ENCODE results near the gene NOS2. TPM values are rescaled to one million over a fixed set of nuclear protein-coding genes. Genes with fewer than 3 reads are reported as not detected.
"Not testable (repeated sequence)": the region's sequence is repeated elsewhere in the genome, so short reads cannot be mapped to it uniquely, and the experiment has no call there.

NOS2 gene
- total and polyA plus RNA-seq, 7 donors: 0.16 to 94.0 (median 2.2) TPM; not detected in 1

DNA sequence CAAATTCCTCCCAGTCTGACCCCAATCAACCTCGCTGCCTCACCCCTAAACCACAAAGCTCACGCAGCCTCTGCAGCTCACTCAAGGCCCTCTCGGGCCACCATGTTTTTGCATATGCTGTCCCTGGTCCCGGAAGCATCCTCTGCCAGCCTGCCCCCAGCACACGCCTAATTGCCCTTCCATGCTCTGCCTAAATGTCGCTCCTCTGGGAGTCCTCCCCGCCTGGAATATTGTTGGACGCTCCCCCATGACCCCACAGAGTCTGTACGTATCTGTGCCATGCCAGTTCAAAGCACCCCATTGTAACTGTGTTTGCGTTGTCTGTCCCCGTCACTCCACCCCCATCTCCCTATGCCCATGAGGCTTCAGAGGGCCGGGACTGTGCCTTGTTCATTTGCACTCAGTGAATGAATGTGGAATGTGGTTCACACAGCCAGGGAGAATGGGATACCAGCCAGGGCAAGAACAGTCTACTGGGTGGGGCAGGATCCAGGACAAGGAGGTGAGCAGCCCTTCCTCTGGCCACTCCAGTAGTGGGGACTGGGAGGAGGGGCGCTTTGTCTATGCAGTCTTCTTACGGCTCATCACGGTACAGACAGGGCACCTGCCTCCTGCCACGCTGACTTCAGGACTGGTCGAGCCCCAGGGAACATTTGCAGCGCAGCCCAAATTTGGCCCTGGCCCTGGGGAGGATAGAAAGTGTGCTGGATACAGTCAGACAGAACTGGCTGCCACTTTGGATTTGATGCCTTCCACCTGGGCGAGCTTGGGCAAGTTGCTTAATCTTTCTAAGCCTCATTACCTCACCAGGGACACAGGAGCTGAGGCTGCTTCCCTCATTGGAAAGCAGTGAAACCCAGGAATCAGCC, 48.5 kb downstream of the NOS2 start:
- DNase-seq: no peak

DNA sequence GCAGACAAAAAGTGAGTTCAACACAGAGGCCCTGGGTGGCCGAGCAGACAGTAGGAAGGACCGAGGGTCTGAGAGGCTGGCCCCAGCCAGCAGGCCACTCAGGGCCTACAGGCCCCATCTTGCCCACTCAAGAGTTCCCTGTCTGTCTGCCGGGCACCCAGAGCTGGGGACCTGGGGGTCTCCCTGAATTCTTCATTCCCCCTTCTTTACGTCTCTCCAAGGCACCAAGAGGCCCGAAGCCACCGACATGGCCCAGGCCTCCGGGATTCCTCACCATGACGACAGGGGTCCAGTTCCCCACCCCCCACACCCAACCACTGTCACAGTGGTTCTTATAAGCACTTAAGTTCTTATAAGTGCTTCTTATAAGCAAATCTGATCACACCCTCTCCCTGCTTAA, 49.2 kb downstream of the NOS2 start:
- no peaks in the 10 kb centered on the region for H3K9me3 ChIP-seq
- no peak overlapping the region for H3K27ac ChIP-seq
- no peak for DNase-seq
- no peaks in the 10 kb centered on the region for H3K4me1 ChIP-seq
- intact Hi-C loops (cut with DNase I): no loop called here
- no peaks in the 10 kb centered on the region for H3K36me3 ChIP-seq
- H3K27me3 ChIP-seq: no peaks in the 10 kb centered on the region
- 80 to 91% methylated on average over 8 of the region's 8 CpGs for WGBS, 2 donors
- H3K4me3 ChIP-seq: no peak overlapping the region
- TF ChIP-seq EP300 (IDR thresholded peaks at IDR 0.05): no peak
- no peak for TF ChIP-seq POLR2AphosphoS5 (IDR thresholded peaks at IDR 0.05)
- TF ChIP-seq, protein P1, sequence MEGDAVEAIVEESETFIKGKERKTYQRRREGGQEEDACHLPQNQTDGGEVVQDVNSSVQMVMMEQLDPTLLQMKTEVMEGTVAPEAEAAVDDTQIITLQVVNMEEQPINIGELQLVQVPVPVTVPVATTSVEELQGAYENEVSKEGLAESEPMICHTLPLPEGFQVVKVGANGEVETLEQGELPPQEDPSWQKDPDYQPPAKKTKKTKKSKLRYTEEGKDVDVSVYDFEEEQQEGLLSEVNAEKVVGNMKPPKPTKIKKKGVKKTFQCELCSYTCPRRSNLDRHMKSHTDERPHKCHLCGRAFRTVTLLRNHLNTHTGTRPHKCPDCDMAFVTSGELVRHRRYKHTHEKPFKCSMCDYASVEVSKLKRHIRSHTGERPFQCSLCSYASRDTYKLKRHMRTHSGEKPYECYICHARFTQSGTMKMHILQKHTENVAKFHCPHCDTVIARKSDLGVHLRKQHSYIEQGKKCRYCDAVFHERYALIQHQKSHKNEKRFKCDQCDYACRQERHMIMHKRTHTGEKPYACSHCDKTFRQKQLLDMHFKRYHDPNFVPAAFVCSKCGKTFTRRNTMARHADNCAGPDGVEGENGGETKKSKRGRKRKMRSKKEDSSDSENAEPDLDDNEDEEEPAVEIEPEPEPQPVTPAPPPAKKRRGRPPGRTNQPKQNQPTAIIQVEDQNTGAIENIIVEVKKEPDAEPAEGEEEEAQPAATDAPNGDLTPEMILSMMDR (IDR thresholded peaks at IDR 0.05): no peak
- no peak for TF ChIP-seq POLR2A (IDR thresholded peaks at IDR 0.05)

More for the DNA sequence above, 48.5 kb downstream of the NOS2 start:
- H3K36me3 ChIP-seq: no peaks in the 10 kb centered on the region
- H3K4me1 ChIP-seq: no peaks in the 10 kb centered on the region
- no peak overlapping the region for H3K27ac ChIP-seq
- TF ChIP-seq EP300 (IDR thresholded peaks at IDR 0.05): no peak
- TF ChIP-seq, protein P1 (IDR thresholded peaks at IDR 0.05): no peak
- H3K9me3 ChIP-seq: no peaks in the 10 kb centered on the region
- H3K27me3 ChIP-seq: no peaks in the 10 kb centered on the region
- no peak overlapping the region for H3K4me3 ChIP-seq
- intact Hi-C loops (cut with DNase I): no loop called here
- WGBS, 2 donors: 84 to 85% methylated on average over 19 of the region's 19 CpGs

DNA sequence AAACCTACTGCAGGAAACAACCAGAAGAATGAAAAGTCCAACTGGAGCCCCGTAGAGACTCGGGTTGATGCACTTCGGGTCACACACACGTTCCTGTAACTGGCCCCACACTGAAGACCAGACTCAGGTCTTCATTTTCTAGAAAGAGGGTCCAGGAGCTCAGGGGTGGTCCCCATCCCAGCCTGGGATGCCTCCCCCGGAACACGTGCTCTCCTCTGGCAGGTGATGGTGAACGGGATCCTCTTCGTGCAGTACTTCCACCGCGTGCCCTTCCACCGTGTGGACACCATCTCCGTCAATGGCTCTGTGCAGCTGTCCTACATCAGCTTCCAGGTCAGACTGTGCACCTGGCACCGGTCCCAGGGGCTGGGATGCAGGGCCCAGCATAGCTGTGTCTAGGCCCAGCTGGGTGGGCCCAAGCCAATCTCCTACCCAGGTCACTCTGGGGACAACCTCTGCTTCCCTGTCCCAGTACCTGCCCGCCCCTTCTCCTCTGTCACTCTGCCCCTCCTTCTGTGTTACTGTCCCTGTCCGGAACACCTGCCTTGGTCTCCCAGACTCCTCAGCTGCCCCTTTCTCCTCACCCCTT, 50.7 kb downstream of the NOS2 start:
- not testable (repeated sequence) for H3K27ac ChIP-seq, H3K27me3 ChIP-seq

DNA sequence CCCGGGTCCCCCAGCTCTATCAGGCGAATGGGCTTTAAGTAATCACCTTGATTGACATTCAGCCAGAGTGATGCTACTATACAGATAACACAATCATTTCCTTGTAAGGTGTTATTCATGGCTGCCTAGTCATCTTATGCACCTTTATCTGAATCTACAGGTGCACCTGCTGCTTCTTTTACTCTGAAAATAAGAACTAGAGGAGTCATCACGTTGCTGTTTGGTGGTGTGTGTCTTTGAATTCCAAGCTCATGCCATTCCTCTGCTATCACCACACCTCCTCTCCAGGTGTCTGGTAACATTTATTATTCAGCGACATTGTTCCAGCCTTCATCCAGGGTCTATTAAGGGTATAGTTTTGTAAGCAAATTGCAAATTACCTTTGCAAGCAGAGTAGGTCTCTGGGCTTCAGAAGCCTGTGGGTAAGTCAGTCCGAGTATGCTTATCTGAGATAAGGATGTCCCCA, 51.9 kb downstream of the NOS2 start:
- no peak overlapping the region for H3K4me3 ChIP-seq
- no peak for TF ChIP-seq POLR2AphosphoS5 (IDR thresholded peaks at IDR 0.05)
- no peak for TF ChIP-seq POLR2A (IDR thresholded peaks at IDR 0.05)
- TF ChIP-seq EP300 (IDR thresholded peaks at IDR 0.05): no peak
- TF ChIP-seq, protein P1 (IDR thresholded peaks at IDR 0.05): no peak
- no peaks in the 10 kb centered on the region for H3K36me3 ChIP-seq
- DNase-seq: no peak
- no peak overlapping the region for H3K27ac ChIP-seq
- intact Hi-C loops (cut with DNase I): no loop called here
- WGBS, 2 donors: 51 to 65% methylated on average over 5 of the region's 5 CpGs
- H3K9me3 ChIP-seq: no peaks in the 10 kb centered on the region
- no peaks in the 10 kb centered on the region for H3K4me1 ChIP-seq
- no peaks in the 10 kb centered on the region for H3K27me3 ChIP-seq

More for the DNA sequence above, 50.7 kb downstream of the NOS2 start:
- H3K4me1 ChIP-seq; DNase-seq; H3K36me3 ChIP-seq; H3K4me3 ChIP-seq; intact Hi-C loops (cut with DNase I); H3K9me3 ChIP-seq: not testable (repeated sequence)
- 94 to 95% methylated on average over 15 of the region's 15 CpGs for WGBS, 2 donors

DNA sequence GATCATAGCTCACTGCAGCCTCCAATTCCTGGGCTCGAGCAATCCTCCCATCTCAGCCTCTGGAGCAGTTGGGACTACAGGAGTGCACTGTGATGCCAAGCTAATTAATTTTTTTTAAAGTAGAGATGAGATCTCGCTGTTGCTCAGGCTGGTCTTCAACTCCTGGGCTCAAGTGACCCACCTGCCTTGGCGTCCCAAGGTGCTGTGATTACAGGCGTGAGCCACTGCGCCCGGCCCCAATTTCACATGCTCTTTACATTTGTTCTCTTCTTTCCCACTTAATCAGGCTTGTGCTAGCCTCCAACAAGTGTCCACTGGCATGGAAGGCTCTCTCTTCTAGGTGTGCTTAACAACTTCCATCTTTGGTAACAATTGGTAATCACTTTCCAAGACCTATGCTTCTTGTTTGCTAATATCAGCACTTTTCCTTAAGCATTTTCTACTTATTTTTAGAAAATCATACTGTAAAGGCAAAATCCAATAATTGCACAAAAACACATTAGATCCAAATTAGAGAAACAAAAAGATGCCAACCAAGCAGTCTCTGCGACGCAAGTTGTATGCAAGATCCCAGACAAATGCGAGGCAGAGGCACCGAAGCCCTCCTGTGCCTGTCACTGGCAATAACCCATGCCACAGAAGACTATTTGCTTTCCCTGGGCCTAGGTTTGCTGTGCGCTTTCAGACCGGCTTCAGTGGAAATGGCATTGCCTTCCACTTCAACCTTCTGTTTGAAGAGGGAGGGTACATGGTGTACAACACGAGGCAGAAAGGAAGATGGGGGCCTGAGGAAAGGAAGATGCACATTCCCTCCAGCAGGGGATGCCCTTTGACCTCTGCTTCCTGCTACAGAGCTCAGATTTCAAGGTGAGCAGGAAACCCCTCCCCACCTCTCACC, 52.6 kb downstream of the NOS2 start:
- intact Hi-C loops (cut with DNase I): no loop called here
- no peak for DNase-seq
- WGBS, 2 donors: 84 to 91% methylated on average over 13 of the region's 13 CpGs
- Histone ChIP-seq H3K27me3 (no peaks in the 10 kb centered on the region), H3K36me3 (no peaks in the 10 kb centered on the region), H3K4me3 (no peak overlapping the region), H3K9me3 (no peaks in the 10 kb centered on the region), H3K4me1 (no peaks in the 10 kb centered on the region), H3K27ac (no peak overlapping the region)
- no peak for TF ChIP-seq POLR2AphosphoS5 (IDR thresholded peaks at IDR 0.05)
- no peak for TF ChIP-seq EP300 (IDR thresholded peaks at IDR 0.05)
- no peak for TF ChIP-seq POLR2A (IDR thresholded peaks at IDR 0.05)
- TF ChIP-seq, protein P1 (IDR thresholded peaks at IDR 0.05): no peak
